Activated CD8-positive, alpha-beta T cell treated with anti-CD3 and anti-CD28 coated beads, Interleukin-2, amount 10 ng/mL, durations not matched to agents 7 days and 5 days (primary cell): Measurements from ENCODE around the gene CCDC78. TPM values are rescaled to one million over a fixed set of nuclear protein-coding genes. Genes with fewer than 3 reads are reported as not detected.

Experiments
- ATAC-seq: fragments of 150-1000 bp; cut with Tn5 transposase; one replicate; pipeline ENCODE4 v1.10.0; 2021; ENCODE audit warnings: moderate library complexity
- CTCF ChIA-PET: fragments of 350-600 bp; sonication (Branson Sonifier 250); formaldehyde crosslinking; loops from one replicate; lab custom pipeline; 2021; ENCODE audit warnings: antibody characterized with exemption; lab: Charles Lee
- POLR2A ChIA-PET: fragments of 350-600 bp; sonication (Branson Sonifier 250); formaldehyde crosslinking; loops from one replicate; lab custom pipeline; 2021; ENCODE audit warnings: antibody characterized with exemption; lab: Charles Lee
- DNase-seq: peaks from one replicate; pipeline ENCODE4 v3.0.0-alpha.2; 2020
- H3K27ac Mint-ChIP-seq: one replicate; pipeline ENCODE4 v1.8.0; 2021; ENCODE audit warnings: mild to moderate bottlenecking, mixed read lengths
- H3K27me3 Mint-ChIP-seq: one replicate; pipeline ENCODE4 v1.8.0; 2021; ENCODE audit warnings: low read depth, mixed read lengths
- H3K36me3 Mint-ChIP-seq: one replicate; pipeline ENCODE4 v1.8.0; 2021; ENCODE audit warnings: low read depth, mixed read lengths
- H3K4me1 Mint-ChIP-seq: one replicate; pipeline ENCODE4 v1.8.0; 2021; ENCODE audit warnings: low read depth, mixed read lengths
- H3K4me3 Mint-ChIP-seq: one replicate; pipeline ENCODE4 v1.8.0; 2021; ENCODE audit warnings: mild to moderate bottlenecking, mixed read lengths
- H3K9me3 Mint-ChIP-seq: one replicate; pipeline ENCODE4 v1.8.0; 2022; ENCODE audit warnings: mixed read lengths; ENCODE audit not compliant: insufficient read depth
- total RNA-seq, 2 experiments: library from RNA; stranded (reverse); gene quantifications; one replicate each; pipeline ENCODE4 v1.2.3, GENCODE V29; 2021

CCDC78 gene
- total RNA-seq, 2 experiments from 2014 or later, result 3.9 TPM

DNA sequence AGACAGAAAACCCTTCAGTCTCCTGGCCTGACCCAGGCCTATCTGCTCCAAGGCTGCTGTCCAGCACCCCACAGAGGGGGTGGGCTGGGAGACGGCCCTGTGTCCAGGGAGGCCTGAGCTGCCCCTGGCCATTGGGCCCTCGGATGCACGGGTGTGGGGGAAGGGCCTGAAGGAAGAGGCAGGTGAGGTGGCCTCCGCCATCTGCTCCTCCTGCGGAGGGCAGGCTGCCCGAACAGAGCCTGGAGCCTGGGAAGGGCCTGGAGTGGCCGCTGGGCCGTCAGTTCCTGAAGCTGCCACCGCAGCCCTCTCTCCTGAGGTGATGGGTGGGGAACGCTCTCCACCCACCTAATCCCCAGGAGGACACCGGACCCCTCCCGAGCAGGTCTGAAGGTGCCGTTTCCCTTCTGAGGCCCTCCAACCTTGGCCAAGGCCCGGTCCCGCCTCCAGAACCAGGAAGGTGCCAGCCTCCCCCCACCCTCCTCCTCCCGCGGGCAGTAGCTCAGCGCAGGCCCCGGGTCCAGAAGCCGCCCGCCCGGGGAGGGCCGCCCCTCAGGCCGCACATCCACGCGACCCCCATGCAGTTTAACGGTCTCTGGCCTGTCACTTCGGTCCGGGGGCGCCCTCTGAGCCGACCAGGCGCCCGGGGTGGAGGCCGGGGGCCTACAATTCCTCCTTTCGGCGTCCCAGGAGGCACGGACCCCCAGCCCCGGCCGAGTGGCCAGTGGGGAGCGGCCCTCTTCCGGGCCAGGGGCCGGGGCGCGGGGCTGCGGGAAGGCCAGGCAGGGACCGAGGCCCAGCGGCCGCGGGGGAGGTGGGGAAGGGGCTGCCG is 21.5 kb downstream of the CCDC78 start:
- CTCF ChIA-PET, result no interaction called here
- Mint-ChIP-seq H3K36me3 (no peaks in the 10 kb centered on the region), H3K4me3 (no peak overlapping the region), H3K4me1 (peaks cover under 1% of the 10 kb centered on the region), H3K27ac (no peak overlapping the region), H3K9me3 (no peaks in the 10 kb centered on the region), H3K27me3 (peaks cover 53% of the 10 kb centered on the region)
- no peak for DNase-seq
- no peak for ATAC-seq
- POLR2A ChIA-PET, result interaction anchor here (1.1 kb wide), 1 partner anchor 10 kb away, joined by 3 read pairs; the partner anchor contains the start of gene METRN

DNA sequence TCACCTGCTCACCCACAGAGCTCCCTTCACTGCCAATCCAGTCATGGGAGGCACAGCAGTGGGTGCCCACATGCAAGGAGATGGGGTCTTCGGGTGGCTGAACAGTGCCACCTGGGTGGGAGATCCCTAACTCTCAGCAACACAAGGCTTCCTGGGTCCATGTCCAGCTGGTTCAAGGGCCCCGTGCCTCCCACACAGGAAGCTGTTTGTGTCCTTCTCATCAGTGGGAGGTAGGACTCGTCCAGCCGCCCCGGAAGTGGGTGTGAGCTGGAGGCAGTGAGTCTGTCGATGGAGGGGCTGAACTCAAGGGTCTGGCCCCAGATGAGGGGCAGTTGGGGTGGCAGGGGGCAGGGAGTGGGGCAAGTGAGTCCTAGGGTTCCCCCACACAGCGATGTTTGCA is 22.2 kb downstream of the CCDC78 start:
- no peak for ATAC-seq

DNA sequence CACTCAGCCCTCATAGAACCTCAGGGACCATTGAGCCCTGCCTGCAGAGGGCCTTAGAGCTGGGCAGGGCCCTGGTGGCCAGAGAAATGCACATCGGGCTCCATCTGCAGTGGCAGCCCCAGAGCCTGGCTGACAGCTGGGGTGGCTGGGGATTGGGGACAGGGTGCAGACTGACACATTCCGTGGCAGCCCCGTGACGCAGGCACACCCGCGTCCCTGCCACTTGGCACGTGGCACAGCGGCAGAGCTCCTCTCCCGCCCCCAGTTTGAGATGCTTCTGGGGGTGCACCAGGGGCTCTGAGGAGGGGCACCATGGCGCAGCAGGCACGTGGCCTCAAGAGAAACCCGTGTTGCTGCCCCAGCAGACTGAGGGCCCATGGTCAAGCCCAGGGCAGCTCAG is 22.8 kb downstream of the CCDC78 start:
- no peak overlapping the region for H3K4me3 Mint-ChIP-seq
- H3K36me3 Mint-ChIP-seq, result no peaks in the 10 kb centered on the region
- ATAC-seq (no peak), DNase-seq (no peak)
- ChIA-PET CTCF (interaction anchor here (1.0 kb wide), 1 partner anchor 9 kb away, joined by 4 read pairs; no protein-coding TSS in a partner anchor), POLR2A (interaction anchor here (0.7 to 1.0 kb wide), 2 partner anchors 8 to 13 kb away, joined by 3 to 4 read pairs; partner anchors contain the start of gene WDR24)
- peaks cover 11% of the 10 kb centered on the region for H3K4me1 Mint-ChIP-seq
- H3K27ac Mint-ChIP-seq, result no peak overlapping the region
- H3K9me3 Mint-ChIP-seq, result no peaks in the 10 kb centered on the region
- peaks cover 52% of the 10 kb centered on the region for H3K27me3 Mint-ChIP-seq

More for the DNA sequence above, 22.2 kb downstream of the CCDC78 start:
- H3K36me3 Mint-ChIP-seq, result no peaks in the 10 kb centered on the region
- POLR2A ChIA-PET, result interaction anchor here (1.0 to 1.1 kb wide), 2 partner anchors 9 to 11 kb away, joined by 3 read pairs; partner anchors contain the start of gene METRN
- peaks cover 8% of the 10 kb centered on the region for H3K4me1 Mint-ChIP-seq
- CTCF ChIA-PET, result interaction anchor here (1.0 kb wide), 1 partner anchor 9 kb away, joined by 4 read pairs; no protein-coding TSS in a partner anchor
- peaks cover 53% of the 10 kb centered on the region for H3K27me3 Mint-ChIP-seq
- no peaks in the 10 kb centered on the region for H3K9me3 Mint-ChIP-seq
- DNase-seq, result no peak
- H3K27ac Mint-ChIP-seq, result no peak overlapping the region
- no peak overlapping the region for H3K4me3 Mint-ChIP-seq

DNA sequence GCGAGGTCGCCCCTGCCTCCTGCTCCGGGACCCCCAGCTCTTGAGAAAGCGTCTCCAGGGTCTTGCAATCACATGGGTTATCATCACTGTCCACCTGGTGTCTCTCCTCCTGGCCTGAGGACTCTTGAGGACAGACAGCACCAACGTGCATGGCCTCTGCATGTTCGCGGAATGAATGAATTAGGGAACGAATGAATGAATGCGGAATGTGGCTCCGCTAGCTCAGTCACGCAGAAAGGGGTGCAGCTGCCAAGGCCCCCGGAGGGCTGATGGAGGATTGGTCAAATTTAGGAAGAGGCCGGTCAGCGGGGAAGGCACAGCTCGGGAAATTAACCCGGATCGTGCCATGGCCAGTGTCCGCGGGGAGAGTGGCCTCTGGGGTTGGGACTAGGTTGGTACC is 23.9 kb downstream of the CCDC78 start:
- ChIA-PET POLR2A (no interaction called here), CTCF (no interaction called here)
- DNase-seq (no peak), ATAC-seq (no peak)
- Mint-ChIP-seq H3K27me3 (peaks cover 45% of the 10 kb centered on the region), H3K9me3 (no peaks in the 10 kb centered on the region), H3K27ac (no peak overlapping the region), H3K4me3 (no peak overlapping the region), H3K36me3 (no peaks in the 10 kb centered on the region), H3K4me1 (peaks cover 11% of the 10 kb centered on the region)

DNA sequence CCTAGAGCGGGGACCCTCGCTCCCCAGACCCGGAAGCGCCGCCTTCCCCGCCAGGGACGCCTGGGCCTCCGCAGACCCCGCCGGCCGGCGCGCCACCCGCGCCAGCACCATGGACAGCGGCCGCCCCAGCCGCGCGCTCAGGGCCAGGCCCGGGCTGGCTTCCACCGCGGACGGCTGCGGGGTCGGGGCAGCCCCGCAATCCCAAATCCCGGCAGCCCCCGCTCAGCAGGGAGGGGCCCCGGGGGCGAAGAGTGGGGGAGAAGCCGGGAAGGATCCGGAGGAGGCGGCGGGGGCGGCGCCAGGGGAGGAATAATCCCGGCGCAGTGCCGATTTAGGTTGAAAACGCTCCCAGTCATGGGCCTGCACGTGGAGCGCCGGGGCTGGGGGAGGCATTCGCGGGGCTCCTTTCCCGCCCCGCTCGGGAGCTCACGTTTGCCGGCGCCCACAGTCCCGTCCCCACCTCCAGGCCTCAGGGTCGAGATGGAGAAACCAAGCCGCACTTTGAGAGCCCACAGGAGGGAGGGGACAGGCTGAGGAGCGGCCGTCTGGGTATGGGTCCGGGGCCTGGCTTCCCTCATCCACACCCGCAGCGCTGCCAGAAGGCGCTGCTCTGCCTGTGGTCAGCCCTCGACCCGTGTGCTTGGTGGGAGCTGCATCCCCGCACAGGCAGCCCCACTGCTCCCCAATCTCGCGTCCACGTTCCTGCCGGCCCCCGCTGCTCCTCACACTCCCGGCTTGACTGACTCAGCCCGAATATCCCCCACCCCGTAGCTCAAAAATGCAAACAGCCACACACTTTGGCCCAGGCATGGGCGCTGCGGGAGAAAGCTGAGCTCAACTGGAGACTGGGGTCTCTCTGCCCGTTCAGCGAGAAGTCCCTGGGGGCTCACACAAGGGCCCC is 25.3 kb downstream of the CCDC78 start:
- Mint-ChIP-seq H3K4me3 (no peak overlapping the region), H3K27ac (no peak overlapping the region)
- POLR2A ChIA-PET, result interaction anchor here (0.9 kb wide), 1 partner anchor 11 kb away, joined by 3 read pairs; the partner anchor contains the start of gene WDR24

DNA sequence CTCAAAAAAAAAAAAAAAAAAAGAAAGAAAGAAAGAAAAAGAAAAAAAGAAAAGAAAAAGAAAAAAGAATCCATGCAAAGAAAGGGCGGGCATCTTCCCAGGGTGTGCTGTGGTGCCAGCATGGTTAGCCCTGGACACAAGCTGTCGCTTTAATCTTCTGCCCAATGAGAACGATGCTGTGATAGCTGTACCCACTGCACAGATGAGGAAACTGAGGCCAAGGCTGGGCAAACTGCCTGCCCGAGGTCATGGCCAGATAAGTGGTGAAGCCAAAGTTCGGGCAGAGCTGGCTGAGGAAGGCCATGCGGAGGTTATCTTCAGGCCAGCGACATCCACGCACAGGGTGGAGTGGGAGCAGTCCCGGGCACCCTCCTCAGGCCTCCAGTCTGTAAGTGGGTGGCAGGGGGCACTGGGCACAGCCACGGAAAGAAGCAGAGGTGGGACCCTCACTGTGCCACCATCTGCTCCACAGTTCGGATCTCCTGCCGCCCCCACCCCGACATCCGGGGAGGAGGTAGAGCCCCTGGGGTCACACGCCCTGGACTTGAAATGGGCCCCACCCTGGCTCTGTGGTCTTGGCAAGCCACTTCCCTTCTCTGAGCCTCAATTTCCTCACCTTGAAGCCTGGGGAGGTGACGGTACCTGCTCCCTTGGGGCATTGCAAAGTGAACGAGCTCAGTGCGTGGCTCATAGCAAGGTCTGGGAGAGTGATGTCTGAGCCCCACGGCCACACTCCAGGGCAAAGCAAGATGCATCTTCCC is 27.2 kb downstream of the CCDC78 start:
- H3K4me1 Mint-ChIP-seq, result peaks cover 24% of the 10 kb centered on the region
- H3K36me3 Mint-ChIP-seq, result no peaks in the 10 kb centered on the region
- H3K4me3 Mint-ChIP-seq, result peak overlapping the region; percentile 15
- ChIA-PET POLR2A (no interaction called here), CTCF (no interaction called here)
- H3K27ac Mint-ChIP-seq, result no peak overlapping the region
- peaks cover 38% of the 10 kb centered on the region for H3K27me3 Mint-ChIP-seq
- ATAC-seq (no peak), DNase-seq (peak; percentile 56)
- H3K9me3 Mint-ChIP-seq, result no peaks in the 10 kb centered on the region

More for the DNA sequence above, 25.3 kb downstream of the CCDC78 start:
- CTCF ChIA-PET, result interaction anchor here (0.9 kb wide), 1 partner anchor 11 kb away, joined by 3 read pairs; no protein-coding TSS in a partner anchor
- Mint-ChIP-seq H3K36me3 (no peaks in the 10 kb centered on the region), H3K4me1 (peaks cover 17% of the 10 kb centered on the region), H3K27me3 (peaks cover 33% of the 10 kb centered on the region), H3K9me3 (no peaks in the 10 kb centered on the region)
- ATAC-seq (peak; percentile 73), DNase-seq (peak; percentile 54)

DNA sequence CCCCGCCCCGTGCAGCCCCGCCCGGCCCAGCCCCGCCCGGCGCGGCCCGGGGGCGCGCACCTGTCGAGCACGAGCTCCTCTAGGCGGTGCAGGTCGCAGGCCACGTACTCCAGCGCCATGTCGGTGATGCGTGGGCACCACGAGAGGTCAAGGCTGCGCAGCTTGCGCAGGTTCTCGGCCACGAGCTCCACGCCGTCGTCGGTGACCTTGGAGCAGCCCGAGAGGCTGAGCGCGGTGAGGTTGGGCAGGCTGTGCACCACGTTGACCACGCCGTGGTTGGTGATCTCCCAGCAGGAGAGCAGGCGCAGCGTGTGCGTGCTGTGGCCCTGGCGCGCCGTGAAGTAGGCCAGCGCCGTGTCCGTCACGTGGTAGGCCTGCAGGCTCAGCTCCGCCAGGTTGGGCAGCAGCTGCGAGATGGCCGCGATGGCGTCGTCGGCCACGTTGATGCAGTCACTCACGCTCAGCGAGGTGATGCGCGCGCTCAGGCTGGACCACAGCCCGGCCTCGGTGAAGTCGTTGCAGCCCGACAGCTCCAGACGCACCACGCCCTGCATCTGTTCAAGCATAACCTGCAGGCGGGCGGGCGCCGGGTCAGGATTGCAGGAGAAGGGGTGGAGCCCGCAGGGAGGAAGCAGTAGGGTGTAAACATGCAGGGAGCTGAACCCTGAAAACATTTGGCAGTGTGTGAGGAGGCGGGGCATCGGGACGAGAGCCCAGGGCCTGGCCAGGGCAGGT is 30.7 kb downstream of the CCDC78 start:
- H3K27ac Mint-ChIP-seq, result peak overlapping the region; percentile 78
- ChIA-PET CTCF (interaction anchor here (0.9 to 1.9 kb wide), 5 partner anchors 17 to 108 kb away, joined by 3 to 6 read pairs (median 5); partner anchors contain the start of gene RHOT2), POLR2A (interaction anchor here (0.6 to 1.0 kb wide), 5 partner anchors 8 to 52 kb away, joined by 3 to 4 read pairs (median 4); partner anchors contain the start of gene ANTKMT)
- peak overlapping the region; percentile 76 for H3K4me3 Mint-ChIP-seq
- peak; percentile 81 for ATAC-seq
- no peaks in the 10 kb centered on the region for H3K36me3 Mint-ChIP-seq
- peaks cover 26% of the 10 kb centered on the region for H3K27me3 Mint-ChIP-seq
- H3K9me3 Mint-ChIP-seq, result no peaks in the 10 kb centered on the region
- H3K4me1 Mint-ChIP-seq, result peaks cover 35% of the 10 kb centered on the region
- DNase-seq, result peak; percentile 69

DNA sequence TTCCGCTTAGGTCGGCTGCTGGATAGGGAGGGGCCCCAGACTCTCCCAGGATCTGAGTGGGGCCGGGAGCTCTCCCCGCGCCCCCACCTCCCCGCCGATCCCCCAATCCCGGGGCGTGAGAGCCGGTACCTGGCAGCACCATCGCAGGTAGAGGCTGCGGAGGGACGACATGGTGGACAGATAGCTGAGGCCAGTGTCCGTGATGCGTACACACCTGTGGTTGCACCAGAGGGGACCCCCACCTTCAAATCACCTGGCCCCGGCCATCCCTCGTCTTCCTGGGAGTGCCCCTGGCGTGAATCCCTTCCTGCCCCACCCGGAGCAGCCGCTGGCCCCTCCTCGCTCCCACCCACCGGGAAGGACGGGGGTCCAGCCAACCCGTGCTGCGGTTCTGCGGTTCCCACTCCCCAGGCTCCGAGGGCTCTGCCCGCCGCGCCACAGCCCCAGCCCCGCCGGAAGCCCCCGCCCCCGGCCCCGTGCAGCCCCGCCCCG is 31.3 kb downstream of the CCDC78 start:
- Mint-ChIP-seq H3K4me1 (peaks cover 36% of the 10 kb centered on the region), H3K27me3 (peaks cover 23% of the 10 kb centered on the region)

DNA sequence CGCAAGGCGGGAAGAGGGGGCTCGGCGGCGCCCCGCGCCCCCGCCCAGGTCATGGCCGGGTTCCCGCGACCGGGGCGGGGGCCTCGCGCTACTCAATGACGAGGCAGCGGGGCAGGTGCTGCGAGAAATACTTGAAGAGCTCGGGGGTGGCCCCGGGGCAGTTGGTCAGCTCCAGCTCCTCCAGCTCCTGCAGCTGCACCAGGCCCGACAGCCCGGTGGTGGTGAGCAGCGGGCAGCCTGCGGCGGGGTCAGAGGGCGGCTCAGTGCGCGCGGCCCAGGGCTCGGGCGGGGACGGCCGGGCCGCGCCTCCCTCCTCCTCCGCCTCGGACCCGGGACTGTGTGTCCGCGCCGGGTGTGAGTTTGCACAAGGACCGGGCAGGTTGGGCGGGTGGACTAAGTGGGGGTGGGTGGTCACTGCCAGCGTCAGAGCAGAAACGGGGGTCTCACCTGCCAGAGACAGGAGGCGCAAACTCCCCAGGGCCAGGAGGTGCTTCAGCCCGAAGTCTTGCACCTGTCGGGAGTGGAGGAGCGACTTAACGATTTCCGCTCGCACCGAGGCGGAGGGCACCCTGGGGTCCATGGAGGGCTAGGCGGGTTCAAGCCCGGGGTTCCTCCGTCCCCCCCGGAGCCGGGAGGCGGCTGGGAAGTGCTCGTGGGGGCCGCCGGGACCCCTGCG is 31.9 kb downstream of the CCDC78 start:
- Mint-ChIP-seq H3K27ac (no peak overlapping the region), H3K4me1 (peaks cover 37% of the 10 kb centered on the region), H3K4me3 (peak overlapping the region; percentile 56), H3K36me3 (no peaks in the 10 kb centered on the region), H3K9me3 (no peaks in the 10 kb centered on the region), H3K27me3 (peaks cover 21% of the 10 kb centered on the region)
- DNase-seq (no peak), ATAC-seq (no peak)
- ChIA-PET POLR2A (no interaction called here), CTCF (interaction anchor here (1.5 to 1.9 kb wide), 2 partner anchors 18 to 26 kb away, joined by 5 to 6 read pairs; no protein-coding TSS in a partner anchor)

More for the DNA sequence above, 31.3 kb downstream of the CCDC78 start:
- Mint-ChIP-seq H3K27ac (no peak overlapping the region), H3K4me3 (peak overlapping the region; percentile 22), H3K9me3 (no peaks in the 10 kb centered on the region), H3K36me3 (no peaks in the 10 kb centered on the region)
- ChIA-PET CTCF (interaction anchor here (1.0 to 1.9 kb wide), 4 partner anchors 17 to 109 kb away, joined by 3 to 6 read pairs (median 5); no protein-coding TSS in a partner anchor), POLR2A (interaction anchor here (0.6 to 1.0 kb wide), 3 partner anchors 9 to 26 kb away, joined by 3 to 4 read pairs (median 3); partner anchors contain the start of gene ANTKMT)
- ATAC-seq (no peak), DNase-seq (no peak)

DNA sequence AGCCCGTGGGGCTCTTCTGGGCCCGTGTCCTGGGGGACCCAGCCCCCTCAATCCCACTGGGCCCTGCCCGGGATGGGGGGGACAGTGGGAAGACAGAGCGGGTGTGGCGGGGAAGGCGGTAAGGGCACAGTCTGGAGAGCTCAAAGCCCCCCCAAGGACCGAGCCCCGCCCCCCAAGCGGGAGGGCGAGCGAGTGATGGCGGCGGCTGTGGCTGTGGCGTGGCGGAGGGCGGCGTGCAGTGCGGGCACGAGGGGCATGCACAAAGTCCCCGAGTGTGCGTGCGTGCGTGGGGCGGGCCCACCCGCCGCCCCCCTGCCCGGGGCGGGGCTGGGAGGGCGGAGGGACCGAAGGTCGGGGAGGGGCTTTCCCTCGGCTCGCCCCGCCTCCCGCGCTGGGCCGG is 32.5 kb downstream of the CCDC78 start:
- H3K36me3 Mint-ChIP-seq, result no peaks in the 10 kb centered on the region
- ATAC-seq, result no peak
- peaks cover 20% of the 10 kb centered on the region for H3K27me3 Mint-ChIP-seq
- H3K4me3 Mint-ChIP-seq, result no peak overlapping the region
- CTCF ChIA-PET, result no interaction called here
- no peak overlapping the region for H3K27ac Mint-ChIP-seq
- no peak for DNase-seq
- H3K9me3 Mint-ChIP-seq, result no peaks in the 10 kb centered on the region
- POLR2A ChIA-PET, result no interaction called here
- H3K4me1 Mint-ChIP-seq, result peaks cover 37% of the 10 kb centered on the region
